ENCODE data around the gene GFRA3.

DNA sequence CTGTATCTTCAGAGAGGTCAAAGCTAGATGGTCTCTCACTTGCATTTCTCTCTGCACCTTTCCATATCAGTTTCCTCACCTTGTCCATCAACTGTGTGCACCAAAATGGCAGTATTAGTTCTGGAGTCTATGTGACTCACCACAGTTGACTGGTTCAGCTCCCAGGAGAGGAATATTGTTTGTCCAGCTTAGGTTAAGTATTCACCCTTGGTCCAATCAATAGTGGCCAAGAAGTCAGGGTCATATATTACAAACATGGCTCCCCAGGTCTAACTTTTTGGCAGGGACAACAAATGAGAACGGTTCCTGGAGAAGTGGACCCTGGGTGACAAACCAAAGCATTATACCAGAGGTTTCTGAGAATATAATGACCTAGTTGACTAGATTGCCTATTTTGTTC lies 36.4 kb downstream of the GFRA3 start:
- TF ChIP-seq, protein P1, sequence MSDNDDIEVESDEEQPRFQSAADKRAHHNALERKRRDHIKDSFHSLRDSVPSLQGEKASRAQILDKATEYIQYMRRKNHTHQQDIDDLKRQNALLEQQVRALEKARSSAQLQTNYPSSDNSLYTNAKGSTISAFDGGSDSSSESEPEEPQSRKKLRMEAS (IDR thresholded peaks at IDR 0.05), result no peak
- TF ChIP-seq CEBPB (IDR thresholded peaks at IDR 0.05), result no peak
- no peak for TF ChIP-seq YY1 (IDR thresholded peaks at IDR 0.05; ENCODE audit: low read depth)
- TF ChIP-seq CREB1 (IDR thresholded peaks at IDR 0.05; ENCODE audit: low read depth), result no peak
- TF ChIP-seq REST (IDR thresholded peaks at IDR 0.05; ENCODE audit: low read depth), result no peak
- TF ChIP-seq RAD21 (IDR thresholded peaks at IDR 0.05; ENCODE audit: low read depth), result no peak
- no peak for TF ChIP-seq FOXM1 (IDR thresholded peaks at IDR 0.05; ENCODE audit: borderline replicate concordance, low read depth)
- TF ChIP-seq ZBTB7A (IDR thresholded peaks at IDR 0.05; ENCODE audit: low read depth), result no peak
- TF ChIP-seq TCF12 (IDR thresholded peaks at IDR 0.05; ENCODE audit: low read depth), result no peak
- TF ChIP-seq EP300 (IDR thresholded peaks at IDR 0.05; ENCODE audit: borderline replicate concordance), result no peak
- no peak for TF ChIP-seq EGR1 (IDR thresholded peaks at IDR 0.05)
- TF ChIP-seq, protein P2, sequence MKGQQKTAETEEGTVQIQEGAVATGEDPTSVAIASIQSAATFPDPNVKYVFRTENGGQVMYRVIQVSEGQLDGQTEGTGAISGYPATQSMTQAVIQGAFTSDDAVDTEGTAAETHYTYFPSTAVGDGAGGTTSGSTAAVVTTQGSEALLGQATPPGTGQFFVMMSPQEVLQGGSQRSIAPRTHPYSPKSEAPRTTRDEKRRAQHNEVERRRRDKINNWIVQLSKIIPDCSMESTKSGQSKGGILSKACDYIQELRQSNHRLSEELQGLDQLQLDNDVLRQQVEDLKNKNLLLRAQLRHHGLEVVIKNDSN (IDR thresholded peaks at IDR 0.05), result no peak
- no peak for TF ChIP-seq TEAD4 (IDR thresholded peaks at IDR 0.05)

Measured in Ishikawa (cell line).